Gastrocnemius medialis (tissue), 4 donors: ENCODE measurements around the gene MYO16. TPM values are rescaled to one million over a fixed set of nuclear protein-coding genes. Genes with fewer than 3 reads are reported as not detected.

Experiments used
- ATAC-seq, 2 donors: fragments of 150-250 bp; one replicate each; pipeline ENCODE4 v1.9.1; 2016
- DNase-seq, 2 donors: peaks; one replicate each; pipeline ENCODE4 v3.0.0-alpha.2; 2019
- H3K27ac ChIP-seq, 4 donors: fragments of 200-600 bp; sonication (generic); 1 replicate in 1 of 4; 2 replicates in 3 of 4; pipeline ENCODE4 v1.5.1; 2016 to 2018; ENCODE audit warnings: mild to moderate bottlenecking in 2 of 4, moderate library complexity in 1 of 4
- H3K27me3 ChIP-seq, 3 donors: fragments of 200-600 bp; sonication (generic) in 2 of 3; 1 replicate in 1 of 3; 2 replicates in 2 of 3; pipeline versions ENCODE4 v1.5.1 to v1.6.0; 2016 to 2019; ENCODE audit warnings: mild to moderate bottlenecking in 1 of 3, moderate library complexity in 1 of 3
- H3K36me3 ChIP-seq, 2 donors: fragments of 200-600 bp; sonication (generic) in 1 of 2; one replicate each; pipeline ENCODE4 v1.5.1; 2017 to 2018
- H3K4me1 ChIP-seq, 2 donors: fragments of 200-600 bp; sonication (generic) in 1 of 2; one replicate each; pipeline ENCODE4 v1.5.1; 2016 to 2017; ENCODE audit warnings: mild to moderate bottlenecking in 2 of 2
- H3K4me3 ChIP-seq, 4 donors: fragments of 200-600 bp; sonication (generic) in 3 of 4; 1 replicate in 1 of 4; 2 replicates in 3 of 4; pipeline ENCODE4 v1.5.1; 2016 to 2019; ENCODE audit warnings: mild to moderate bottlenecking in 2 of 4
- H3K9me3 ChIP-seq, 3 donors: fragments of 200-600 bp; sonication (generic) in 2 of 3; 1 replicate in 1 of 3; 2 replicates in 2 of 3; pipeline ENCODE4 v1.5.1; 2016 to 2019
- CTCF ChIP-seq, 5 experiments: fragments of 450-650 bp in 3 of 5; fragments of 200-600 bp in 2 of 5; sonication (generic) in 2 of 5; IDR thresholded peaks in 4 of 5; conservative IDR thresholded peaks in 1 of 5; 1 replicate in 4 of 5; 2 replicates in 1 of 5; pipeline ENCODE4 v1.5.1; 2016 to 2019; ENCODE audit warnings: antibody characterized with exemption in 5 of 5, mild to moderate bottlenecking in 3 of 5, moderate library complexity in 3 of 5
- POLR2A ChIP-seq, 2 donors: fragments of 450-650 bp; IDR thresholded peaks; one replicate each; pipeline ENCODE4 v1.6.1; 2017; ENCODE audit warnings: antibody characterized with exemption in 2 of 2, mild to moderate bottlenecking in 2 of 2, moderate library complexity in 2 of 2
- in situ Hi-C, 4 donors: fragments of 200-750 bp; cut with MboI; loops; one replicate each; pipeline versions ENCODE4 v1.15.0 to v1.8.0; 2017; ENCODE audit warnings: low sequenced_read_pairs in 4 of 4
- intact Hi-C: fragments of 100-400 bp; cut with DNase I; formaldehyde crosslinking; loops from one replicate; pipeline ENCODE4 v1.15.1; 2023; ENCODE audit warnings: low total_unique reads
- total RNA-seq, 4 donors: library from RNA; depleted of rRNA; stranded (reverse); fragments of >200 nt; gene quantifications; one replicate each; pipeline versions ENCODE4 v1.1.0 to v1.2.3, GENCODE V29; 2016

MYO16 gene
- total RNA-seq, 4 donors from 2014 or later = 0.02 TPM; not detected in 3

DNA sequence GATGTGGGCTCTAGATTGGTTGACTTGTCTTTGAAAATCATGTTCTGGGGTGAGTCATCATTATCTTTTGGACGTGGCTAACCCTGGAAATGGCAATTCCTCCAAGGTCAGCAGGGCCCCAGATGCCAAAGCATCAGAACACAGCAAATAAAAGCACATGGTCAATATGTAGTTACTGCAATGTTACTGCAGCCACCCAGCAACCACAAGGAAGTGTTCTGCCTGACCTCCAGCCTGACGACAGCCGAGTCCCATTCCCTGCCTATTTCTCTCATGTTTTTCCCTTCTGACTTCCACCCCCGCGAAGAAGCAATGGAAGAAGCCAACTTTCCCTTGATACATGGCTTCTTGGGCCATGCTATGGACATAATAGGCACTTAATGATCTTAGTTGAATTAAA, 579.1 kb downstream of the MYO16 start:
- in situ Hi-C loops (no loop called here), intact Hi-C loops (no loop called here)
- H3K4me3 ChIP-seq = no peak overlapping the region
- H3K27me3 ChIP-seq = no peaks in the 10 kb centered on the region
- no peaks in the 10 kb centered on the region for H3K36me3 ChIP-seq
- TF ChIP-seq CTCF (IDR thresholded peaks at IDR 0.05 in 4 of 5, conservative IDR thresholded peaks at IDR 0.05 in 1 of 5) (no peak), POLR2A (IDR thresholded peaks at IDR 0.05) (no peak)
- H3K27ac ChIP-seq = no peak overlapping the region
- H3K4me1 ChIP-seq = no peaks in the 10 kb centered on the region
- no peaks in the 10 kb centered on the region for H3K9me3 ChIP-seq
- DNase-seq = no peak
- ATAC-seq = no peak

DNA sequence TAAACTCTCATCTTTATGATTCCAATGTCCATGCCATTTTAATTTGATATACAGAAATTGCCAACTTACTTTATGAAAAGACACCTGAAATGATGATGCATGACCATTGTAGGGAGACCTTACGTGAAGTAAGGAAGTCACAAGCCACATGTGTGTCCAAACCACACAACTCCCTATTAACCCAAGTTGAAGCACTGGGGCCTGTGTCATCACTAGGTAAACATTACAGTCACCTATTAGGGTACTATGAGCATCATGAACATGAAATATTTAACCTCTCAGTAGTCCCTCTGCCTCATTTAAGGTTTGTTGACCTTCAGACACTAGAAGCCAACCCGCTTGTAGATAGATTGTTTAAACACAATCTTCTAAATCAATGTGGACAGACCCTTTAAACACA, 580.1 kb downstream of the MYO16 start:
- in situ Hi-C loops = no loop called here

DNA sequence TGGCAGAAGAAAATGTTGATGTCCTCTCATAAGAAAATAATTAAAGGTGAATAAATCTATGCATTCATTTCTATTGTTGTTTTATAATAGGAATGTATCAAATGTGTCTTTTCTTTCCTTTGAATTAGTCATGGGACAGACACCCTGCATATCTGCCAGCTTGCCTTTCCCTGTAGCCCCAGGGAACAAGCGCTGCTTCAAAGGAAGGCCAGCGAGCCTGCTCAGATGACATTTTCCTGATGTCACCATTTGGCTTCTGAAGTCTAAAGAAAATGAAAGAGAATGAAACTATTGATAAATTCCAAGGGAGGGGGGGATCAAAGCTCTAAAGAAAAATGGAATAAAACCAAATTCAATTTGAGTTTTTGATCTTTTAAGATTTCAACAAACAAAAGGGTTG, 582.2 kb downstream of the MYO16 start:
- Histone ChIP-seq H3K9me3 (no peaks in the 10 kb centered on the region), H3K4me3 (no peak overlapping the region), H3K27me3 (no peaks in the 10 kb centered on the region), H3K4me1 (no peaks in the 10 kb centered on the region), H3K27ac (no peak overlapping the region), H3K36me3 (no peaks in the 10 kb centered on the region)
- no peak for TF ChIP-seq CTCF (IDR thresholded peaks at IDR 0.05 in 4 of 5, conservative IDR thresholded peaks at IDR 0.05 in 1 of 5)
- TF ChIP-seq POLR2A (IDR thresholded peaks at IDR 0.05) = no peak
- ATAC-seq = no peak
- DNase-seq = no peak
- intact Hi-C loops = no loop called here
- in situ Hi-C loops = no loop called here

More for the DNA sequence above, 580.1 kb downstream of the MYO16 start:
- no peaks in the 10 kb centered on the region for H3K9me3 ChIP-seq
- intact Hi-C loops = no loop called here
- TF ChIP-seq CTCF (IDR thresholded peaks at IDR 0.05 in 4 of 5, conservative IDR thresholded peaks at IDR 0.05 in 1 of 5) = no peak
- no peak for TF ChIP-seq POLR2A (IDR thresholded peaks at IDR 0.05)
- H3K27ac ChIP-seq = no peak overlapping the region
- DNase-seq (no peak), ATAC-seq (no peak)
- no peaks in the 10 kb centered on the region for H3K36me3 ChIP-seq
- H3K4me3 ChIP-seq = no peak overlapping the region
- H3K4me1 ChIP-seq = no peaks in the 10 kb centered on the region
- H3K27me3 ChIP-seq = no peaks in the 10 kb centered on the region

GRCh38 chr13:109212650-109213049, 583.2 kb downstream of the MYO16 start:
- DNase-seq (no peak), ATAC-seq (no peak)
- H3K36me3 ChIP-seq = no peaks in the 10 kb centered on the region
- in situ Hi-C loops = no loop called here
- no peaks in the 10 kb centered on the region for H3K27me3 ChIP-seq
- H3K27ac ChIP-seq = no peak overlapping the region
- H3K4me3 ChIP-seq = no peak overlapping the region
- no peak for TF ChIP-seq CTCF (IDR thresholded peaks at IDR 0.05 in 4 of 5, conservative IDR thresholded peaks at IDR 0.05 in 1 of 5)
- TF ChIP-seq POLR2A (IDR thresholded peaks at IDR 0.05) = no peak
- H3K4me1 ChIP-seq = no peaks in the 10 kb centered on the region
- intact Hi-C loops = no loop called here
- H3K9me3 ChIP-seq = no peaks in the 10 kb centered on the region

DNA sequence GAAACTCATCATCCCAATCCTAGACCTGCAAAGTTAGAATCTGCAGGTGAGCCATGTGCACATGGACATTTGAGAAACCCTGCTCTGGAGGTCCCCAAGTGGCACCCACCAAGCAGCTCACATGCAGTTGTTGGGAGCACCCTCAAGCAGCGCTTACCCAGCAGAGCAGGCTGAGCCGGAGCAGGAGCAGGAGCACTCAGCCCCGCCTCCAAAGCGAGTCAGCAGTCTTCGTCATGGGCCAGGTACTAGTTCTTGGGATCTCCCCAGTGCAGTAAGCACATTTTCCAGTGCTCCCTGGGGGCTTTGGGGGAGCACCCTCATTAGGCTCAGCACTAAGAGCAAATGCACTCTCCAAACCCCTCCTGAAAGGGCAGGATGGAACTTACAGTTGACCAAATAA, 584.3 kb downstream of the MYO16 start:
- intact Hi-C loops (no loop called here), in situ Hi-C loops (no loop called here)
- Histone ChIP-seq H3K27ac (no peak overlapping the region), H3K36me3 (no peaks in the 10 kb centered on the region), H3K27me3 (no peaks in the 10 kb centered on the region), H3K4me1 (no peaks in the 10 kb centered on the region), H3K4me3 (no peak overlapping the region), H3K9me3 (no peaks in the 10 kb centered on the region)
- no peak for DNase-seq
- TF ChIP-seq CTCF (IDR thresholded peaks at IDR 0.05 in 4 of 5, conservative IDR thresholded peaks at IDR 0.05 in 1 of 5) (no peak), POLR2A (IDR thresholded peaks at IDR 0.05) (no peak)
- no peak for ATAC-seq
